ENCODE measurements around the gene FFAR1. TPM values are rescaled to one million over a fixed set of nuclear protein-coding genes. Genes with fewer than 3 reads are reported as not detected.

The FFAR1 gene
- polyA plus RNA-seq, 1 of the 3 experiments (the other 2 are of a cell fraction), result not detected

GRCh38 chr19:35337984-35338296, 9.8 kb upstream of the FFAR1 start:
- Histone ChIP-seq H3K27ac (ENCODE audit: low read depth in 2 of 2, low read length in 1 of 2) (no peak overlapping the region), H3K79me2 (ENCODE audit: insufficient read depth) (no peaks in the 10 kb centered on the region), H3K4me2 (no peak overlapping the region), H3K9me2 (no peaks in the 10 kb centered on the region), H3K4me3 (ENCODE audit: low read depth in 2 of 2, low read length in 1 of 2) (no peak overlapping the region), H2AFZ (ENCODE audit: low read depth) (no peak overlapping the region), H3F3A (replicated peaks; ENCODE audit: insufficient read depth) (no peaks in the 10 kb centered on the region), H3K9me3 (no peaks in the 10 kb centered on the region), H3K27me3 (ENCODE audit: insufficient read depth) (peaks cover 85% of the 10 kb centered on the region), H4K20me1 (ENCODE audit: insufficient read depth) (no peaks in the 10 kb centered on the region), H3K4me1 (ENCODE audit: control insufficient read depth in 1 of 2, insufficient read depth in 2 of 2, low read depth in 1 of 2, low read length in 1 of 2) (no peaks in the 10 kb centered on the region), H3K9ac (no peak overlapping the region), H3K36me3 (replicated peaks in 1 of 2; ENCODE audit: control insufficient read depth in 1 of 2, insufficient read depth in 2 of 2, low read length in 1 of 2) (no peaks in the 10 kb centered on the region)
- CTCF ChIA-PET, result interaction anchor here (0.7 kb wide), 1 partner anchor 157 kb away, joined by 3 read pairs; no protein-coding TSS in a partner anchor
- POLR2A ChIA-PET, result no interaction called here
- no peak for TF ChIP-seq RCOR1 (IDR thresholded peaks at IDR 0.05; ENCODE audit: low read length)
- TF ChIP-seq CHD2 (IDR thresholded peaks at IDR 0.05; ENCODE audit: low read length, partially characterized antibody), result no peak
- TF ChIP-seq SMC3 (IDR thresholded peaks at IDR 0.05; ENCODE audit: low read depth, low read length), result no peak
- no peak for TF ChIP-seq EZH2phosphoT487 (IDR thresholded peaks at IDR 0.05; ENCODE audit: borderline replicate concordance, low read depth)
- no peak for TF ChIP-seq EP300 (IDR thresholded peaks at IDR 0.05; ENCODE audit: borderline replicate concordance in 1 of 2, low read depth in 1 of 2, low read length in 1 of 2)
- no peak for TF ChIP-seq NRF1 (IDR thresholded peaks at IDR 0.05; ENCODE audit: low read depth, low read length)
- 14% methylated on average over 11 of the region's 13 CpGs for WGBS (ENCODE audit: low lambda C conversion rate)
- DNase-seq, result no peak

GRCh38 chr19:35340431-35340830, 7.3 kb upstream of the FFAR1 start:
- Histone ChIP-seq H3K36me3 (replicated peaks in 1 of 2; ENCODE audit: control insufficient read depth in 1 of 2, insufficient read depth in 2 of 2, low read length in 1 of 2) (no peaks in the 10 kb centered on the region), H3K9me2 (no peaks in the 10 kb centered on the region), H4K20me1 (ENCODE audit: insufficient read depth) (no peaks in the 10 kb centered on the region), H3K79me2 (ENCODE audit: insufficient read depth) (no peaks in the 10 kb centered on the region), H3K9ac (no peak overlapping the region), H3K27ac (ENCODE audit: low read depth in 2 of 2, low read length in 1 of 2) (no peak overlapping the region), H3K4me1 (ENCODE audit: control insufficient read depth in 1 of 2, insufficient read depth in 2 of 2, low read depth in 1 of 2, low read length in 1 of 2) (no peaks in the 10 kb centered on the region), H3K4me2 (no peak overlapping the region), H3F3A (replicated peaks; ENCODE audit: insufficient read depth) (no peaks in the 10 kb centered on the region), H2AFZ (ENCODE audit: low read depth) (no peak overlapping the region), H3K27me3 (ENCODE audit: insufficient read depth) (peaks cover 87% of the 10 kb centered on the region), H3K9me3 (no peaks in the 10 kb centered on the region), H3K4me3 (ENCODE audit: low read depth in 2 of 2, low read length in 1 of 2) (no peak overlapping the region)
- no peak for DNase-seq
- TF ChIP-seq SIN3A (IDR thresholded peaks at IDR 0.05; ENCODE audit: borderline replicate concordance, low read depth, low read length), result no peak
- TF ChIP-seq SMC3 (IDR thresholded peaks at IDR 0.05; ENCODE audit: low read depth, low read length), result no peak
- WGBS (ENCODE audit: low lambda C conversion rate), result 45% methylated on average over 11 of the region's 11 CpGs
- CTCF ChIA-PET, result interaction anchor here (1.6 to 3.3 kb wide), 2 partner anchors 13 to 154 kb away, joined by 4 to 19 read pairs; no protein-coding TSS in a partner anchor
- POLR2A ChIA-PET, result no interaction called here

- Histone ChIP-seq H3K79me2 (ENCODE audit: insufficient read depth) (no peaks in the 10 kb centered on the region), H2AFZ (ENCODE audit: low read depth) (no peak overlapping the region), H3K4me1 (ENCODE audit: control insufficient read depth in 1 of 2, insufficient read depth in 2 of 2, low read depth in 1 of 2, low read length in 1 of 2) (no peaks in the 10 kb centered on the region), H3K4me2 (no peak overlapping the region), H4K20me1 (ENCODE audit: insufficient read depth) (no peaks in the 10 kb centered on the region), H3K27ac (ENCODE audit: low read depth in 2 of 2, low read length in 1 of 2) (no peak overlapping the region), H3K4me3 (ENCODE audit: low read depth in 2 of 2, low read length in 1 of 2) (no peak overlapping the region), H3K9me2 (no peaks in the 10 kb centered on the region), H3K27me3 (ENCODE audit: insufficient read depth) (peaks cover 87% of the 10 kb centered on the region), H3K9ac (no peak overlapping the region), H3K36me3 (replicated peaks in 1 of 2; ENCODE audit: control insufficient read depth in 1 of 2, insufficient read depth in 2 of 2, low read length in 1 of 2) (no peaks in the 10 kb centered on the region), H3F3A (replicated peaks; ENCODE audit: insufficient read depth) (no peaks in the 10 kb centered on the region), H3K9me3 (no peaks in the 10 kb centered on the region)
- 11% methylated on average over 13 of the region's 16 CpGs for WGBS (ENCODE audit: low lambda C conversion rate)
- POLR2A ChIA-PET, result no interaction called here
- no peak for DNase-seq
- CTCF ChIA-PET, result interaction anchor here (3.3 kb wide), 1 partner anchor 12 kb away, joined by 19 read pairs; no protein-coding TSS in a partner anchor
- TF ChIP-seq NFIC (IDR thresholded peaks at IDR 0.05; ENCODE audit: borderline replicate concordance), result no peak
- TF ChIP-seq GABPA (IDR thresholded peaks at IDR 0.05; ENCODE audit: low read depth), result no peak
- no peak for TF ChIP-seq PBX3 (IDR thresholded peaks at IDR 0.05)
- no peak for TF ChIP-seq JUND (IDR thresholded peaks at IDR 0.05)
- no peak for TF ChIP-seq GATA2 (CRISPR knock-in tag; IDR thresholded peaks at IDR 0.05)
- TF ChIP-seq IRF3 (IDR thresholded peaks at IDR 0.05; ENCODE audit: low read depth, low read length), result no peak
- TF ChIP-seq MXI1 (IDR thresholded peaks at IDR 0.05; ENCODE audit: low read depth, low read length), result no peak
- TF ChIP-seq MEF2A (IDR thresholded peaks at IDR 0.05; ENCODE audit: borderline replicate concordance, low read depth), result no peak
- TF ChIP-seq FOSL2 (IDR thresholded peaks at IDR 0.05; ENCODE audit: borderline replicate concordance, low read depth), result no peak
- no peak for TF ChIP-seq TCF12 (IDR thresholded peaks at IDR 0.05)
- no peak for TF ChIP-seq ZBTB33 (IDR thresholded peaks at IDR 0.05; ENCODE audit: borderline replicate concordance, low read depth)
- TF ChIP-seq SMC3 (IDR thresholded peaks at IDR 0.05; ENCODE audit: low read depth, low read length), result no peak
- TF ChIP-seq FOXM1 (IDR thresholded peaks at IDR 0.05; ENCODE audit: low read depth), result no peak
Observed at GRCh38 chr19:35341006-35341405, 6.7 kb upstream of the FFAR1 start.

Measured in SK-N-SH (cell line).